HEK293 (cell line): ENCODE measurements around the gene MYL9.
A peak's percentile ranks its signal among the peaks of the same experiment; 100 is the strongest.

ENCODE experiments used
- ATF2 ChIP-seq: fragments of 450-650 bp; formaldehyde crosslinking; IDR thresholded peaks from 2 replicates; pipeline ENCODE4 v1.5.1; 2016; ENCODE audit warnings: missing biosample characterization, missing genetic modification characterization, low read depth
- BCL11B ChIP-seq: fragments of 450-650 bp; formaldehyde crosslinking; IDR thresholded peaks from 2 replicates; pipeline ENCODE4 v1.5.1; 2016; ENCODE audit warnings: low read depth, missing biosample characterization, missing genetic modification characterization
- INSM2 ChIP-seq: fragments of 450-650 bp; formaldehyde crosslinking; IDR thresholded peaks from 2 replicates; pipeline ENCODE4 v1.5.1; 2016; ENCODE audit warnings: missing biosample characterization, missing genetic modification characterization
- KLF8 ChIP-seq: fragments of 450-650 bp; formaldehyde crosslinking; IDR thresholded peaks from 2 replicates; pipeline ENCODE4 v1.5.1; 2016; ENCODE audit warnings: missing biosample characterization, missing genetic modification characterization
- OVOL3 ChIP-seq: fragments of 450-650 bp; formaldehyde crosslinking; IDR thresholded peaks from 2 replicates; pipeline ENCODE4 v1.5.1; 2016; ENCODE audit warnings: missing biosample characterization, missing genetic modification characterization
- PRDM2 ChIP-seq: fragments of 450-650 bp; formaldehyde crosslinking; IDR thresholded peaks from 2 replicates; pipeline ENCODE4 v1.5.1; 2016; ENCODE audit warnings: missing biosample characterization, missing genetic modification characterization, borderline replicate concordance
- ZBTB26 ChIP-seq: fragments of 450-650 bp; formaldehyde crosslinking; optimal IDR thresholded peaks from 2 replicates; pipeline ENCODE3; 2016; ENCODE audit warnings: missing biosample characterization, mild to moderate bottlenecking, missing genetic modification characterization
- ZBTB44 ChIP-seq: fragments of 450-650 bp; IDR thresholded peaks from 2 replicates; pipeline ENCODE4 v1.5.1; 2018; ENCODE audit warnings: missing biosample characterization, mild to moderate bottlenecking, missing genetic modification characterization
- ZNF114 ChIP-seq: fragments of 450-650 bp; formaldehyde crosslinking; IDR thresholded peaks from 2 replicates; pipeline ENCODE4 v1.5.0; 2017; ENCODE audit warnings: missing biosample characterization, missing genetic modification characterization
- ZNF121 ChIP-seq: fragments of 450-650 bp; formaldehyde crosslinking; IDR thresholded peaks from 2 replicates; pipeline ENCODE4 v1.5.1; 2016; ENCODE audit warnings: missing biosample characterization, missing genetic modification characterization
- ZNF133 ChIP-seq: fragments of 450-650 bp; formaldehyde crosslinking; IDR thresholded peaks from 2 replicates; pipeline ENCODE4 v1.5.1; 2016; ENCODE audit warnings: missing biosample characterization, missing genetic modification characterization
- ZNF138 ChIP-seq: fragments of 450-650 bp; formaldehyde crosslinking; IDR thresholded peaks from 2 replicates; pipeline ENCODE4 v1.5.1; 2016; ENCODE audit warnings: missing biosample characterization, missing genetic modification characterization, borderline replicate concordance
- ZNF223 ChIP-seq: fragments of 450-650 bp; formaldehyde crosslinking; IDR thresholded peaks from 2 replicates; pipeline ENCODE4 v1.5.1; 2016; ENCODE audit warnings: missing biosample characterization, missing genetic modification characterization
- ZNF324 ChIP-seq: fragments of 450-650 bp; formaldehyde crosslinking; IDR thresholded peaks from 2 replicates; pipeline ENCODE4 v1.5.1; 2016; ENCODE audit warnings: missing biosample characterization, missing genetic modification characterization
- ZNF350 ChIP-seq: fragments of 450-650 bp; formaldehyde crosslinking; IDR thresholded peaks from 2 replicates; pipeline ENCODE4 v1.5.0; 2017; ENCODE audit warnings: missing biosample characterization, mild to moderate bottlenecking, missing genetic modification characterization
- ZNF398 ChIP-seq: fragments of 450-650 bp; formaldehyde crosslinking; IDR thresholded peaks from 2 replicates; pipeline ENCODE4 v1.5.1; 2017; ENCODE audit warnings: missing biosample characterization, missing genetic modification characterization
- ZNF404 ChIP-seq: fragments of 450-650 bp; formaldehyde crosslinking; IDR thresholded peaks from 2 replicates; pipeline ENCODE4 v1.5.1; 2017; ENCODE audit warnings: missing biosample characterization, missing genetic modification characterization
- ZNF473 ChIP-seq: fragments of 450-650 bp; formaldehyde crosslinking; IDR thresholded peaks from 2 replicates; pipeline ENCODE4 v1.5.1; 2017; ENCODE audit warnings: missing biosample characterization, missing genetic modification characterization
- ZNF501 ChIP-seq: fragments of 450-650 bp; formaldehyde crosslinking; IDR thresholded peaks from 2 replicates; pipeline ENCODE4 v1.5.1; 2016; ENCODE audit warnings: missing biosample characterization, missing genetic modification characterization
- ZNF530 ChIP-seq: fragments of 450-650 bp; formaldehyde crosslinking; IDR thresholded peaks from 2 replicates; pipeline ENCODE4 v1.5.1; 2016; ENCODE audit warnings: low read depth, missing biosample characterization, missing genetic modification characterization
- ZNF561 ChIP-seq: fragments of 450-650 bp; IDR thresholded peaks from 2 replicates; pipeline ENCODE4 v1.5.1; 2018; ENCODE audit warnings: missing biosample characterization, missing genetic modification characterization, borderline replicate concordance
- ZNF623 ChIP-seq: fragments of 450-650 bp; formaldehyde crosslinking; IDR thresholded peaks from 2 replicates; pipeline ENCODE4 v1.5.1; 2016; ENCODE audit warnings: missing biosample characterization, missing genetic modification characterization
- ZNF707 ChIP-seq: fragments of 450-650 bp; formaldehyde crosslinking; IDR thresholded peaks from 2 replicates; pipeline ENCODE4 v1.5.1; 2016; ENCODE audit warnings: missing biosample characterization, missing genetic modification characterization
- ZXDB ChIP-seq: fragments of 450-650 bp; formaldehyde crosslinking; IDR thresholded peaks from 2 replicates; pipeline ENCODE4 v1.5.1; 2016; ENCODE audit warnings: missing biosample characterization, missing genetic modification characterization

The MYL9 gene

GRCh38 chr20:36573103-36573797, 31.9 kb downstream of the MYL9 start, which contains the start of gene TGIF2 (continued):
- no peak for TF ChIP-seq ZNF404 (tag by site-specific recombination)
- no peak for TF ChIP-seq ZNF530 (tag by site-specific recombination)
- no peak for TF ChIP-seq PRDM2 (tag by site-specific recombination)
- no peak for TF ChIP-seq ZNF707
- 0 out of 2 replicates have a peak, but pooled peaks have one; percentile 35 for TF ChIP-seq INSM2 (tag by site-specific recombination)
- no peak for TF ChIP-seq ZNF350 (tag by site-specific recombination)
- 0 out of 2 replicates have a peak, but pooled peaks have one; percentile 21 for TF ChIP-seq OVOL3
- TF ChIP-seq ZXDB (tag by site-specific recombination) = peak; percentile 56
- no peak for TF ChIP-seq ZNF501 (tag by site-specific recombination)
- no peak for TF ChIP-seq ZNF473
- TF ChIP-seq ZBTB44 (tag by site-specific recombination) = peak; percentile 74
- no peak for TF ChIP-seq ZNF114 (tag by site-specific recombination)
- peak; percentile 38; the same call in 1 of the 2 replicates for TF ChIP-seq KLF8
- TF ChIP-seq ZNF223 (tag by site-specific recombination) = no peak
- TF ChIP-seq ZNF561 (tag by site-specific recombination) = peak; percentile 99
- TF ChIP-seq ZNF324 (tag by site-specific recombination) = peak; percentile 59; the same call in 1 of the 2 replicates
- no peak for TF ChIP-seq ZNF121 (tag by site-specific recombination)
- TF ChIP-seq BCL11B (tag by site-specific recombination) = no peak
- 0 out of 2 replicates have a peak, but pooled peaks have one; percentile 14 for TF ChIP-seq ZNF398 (tag by site-specific recombination)
- no peak for TF ChIP-seq ZNF623 (tag by site-specific recombination)
- TF ChIP-seq ATF2 = no peak
- TF ChIP-seq ZNF138 (tag by site-specific recombination) = no peak
- peak; percentile 63 for TF ChIP-seq ZBTB26
- no peak for TF ChIP-seq ZNF133 (tag by site-specific recombination)
